ENCODE results near the gene GUSB.
"Not testable (repeated sequence)": the region's sequence is repeated elsewhere in the genome, so short reads cannot be mapped to it uniquely, and the experiment has no call there.

Gene GUSB

DNA sequence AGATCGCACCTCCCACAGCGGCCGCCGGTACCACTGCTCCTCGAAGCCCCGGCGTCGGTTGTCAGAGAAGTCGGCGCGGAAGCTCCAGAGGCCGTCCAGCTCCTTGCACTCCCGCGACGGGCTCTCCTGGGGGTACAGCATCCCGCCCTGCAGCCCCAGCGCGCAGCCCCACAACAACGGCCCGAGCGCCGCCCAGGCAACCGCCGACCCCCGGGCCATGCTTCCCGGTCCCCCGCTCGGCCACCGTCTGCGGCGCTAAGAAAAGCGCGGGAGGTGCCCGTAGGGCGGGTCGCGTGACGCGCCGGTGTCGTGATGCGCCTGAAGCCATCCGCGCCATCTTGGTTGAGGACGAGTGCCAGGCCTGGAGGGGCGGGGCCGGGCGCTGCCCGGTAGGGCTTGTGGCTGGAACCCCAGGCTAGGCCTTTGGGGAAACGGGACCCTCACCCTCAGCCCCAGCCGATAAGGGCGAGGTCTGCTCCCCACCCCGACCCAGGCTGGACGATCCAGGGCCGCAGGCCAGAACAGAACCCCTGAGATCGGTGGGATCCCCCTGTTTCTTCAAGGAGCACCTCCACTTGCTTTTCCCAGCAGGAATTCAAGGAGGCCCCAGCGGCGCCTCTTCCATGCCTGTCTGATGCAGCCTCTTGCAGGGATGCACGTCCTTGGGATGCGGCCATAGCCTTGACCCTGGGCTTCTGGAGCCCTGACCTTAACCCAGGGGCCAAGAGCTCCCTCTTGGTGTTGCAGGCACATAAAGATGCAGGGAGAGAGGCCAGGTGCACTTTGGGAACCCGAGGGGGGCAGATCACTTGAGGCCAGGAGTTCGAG is at the start of gene GUSB:
Gene GUSB, minus strand, starts transcription at position 249 of the 828 bp plus-strand sequence. Its CDS starts 30 bp downstream, at position 219.
- Histone ChIP-seq H3K4me1 (ENCODE audit: control insufficient read depth in 1 of 2, insufficient read depth in 2 of 2, low read length in 2 of 2) (peaks cover 0 to 19% of the 10 kb centered on the region in 2 donors), H3K27me3 (ENCODE audit: low read depth, low read length) (no peaks in the 10 kb centered on the region), H3K27ac (ENCODE audit: low read length) (peak within 1 kb of the TSS; percentile 80), H3K36me3 (ENCODE audit: control insufficient read depth in 1 of 2, insufficient read depth in 2 of 2, low read length in 2 of 2) (peaks cover 9 to 11% of the 10 kb centered on the region in 2 donors), H3K4me3 (ENCODE audit: low read depth in 1 of 2, low read length in 2 of 2) (peak within 1 kb of the TSS; percentile 57 to 92), H3K9me3 (ENCODE audit: control insufficient read depth in 1 of 2, low read length in 2 of 2) (no peaks in the 10 kb centered on the region)

DNA sequence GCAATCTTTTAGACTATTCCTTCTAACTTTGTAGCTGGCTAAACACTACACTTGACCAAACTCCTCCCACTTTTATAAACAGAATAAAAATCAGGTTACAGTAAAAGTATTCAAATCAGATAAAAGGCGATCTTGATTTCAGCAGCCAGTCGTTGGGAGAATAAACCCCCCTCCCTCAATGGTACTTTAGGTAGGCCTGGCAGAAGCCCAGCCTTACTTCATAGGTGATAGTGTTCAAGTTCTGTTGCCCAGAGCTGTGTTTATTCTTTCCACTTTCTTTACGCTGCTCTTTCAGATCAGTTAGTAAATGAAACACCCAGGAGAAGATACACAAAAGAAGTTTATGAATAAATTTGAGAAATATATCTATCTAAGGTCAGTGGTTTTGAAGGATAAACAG is 46.3 kb upstream of the GUSB start:
- H3K4me3 ChIP-seq (ENCODE audit: low read depth in 1 of 2, low read length in 2 of 2); H3K27ac ChIP-seq (ENCODE audit: low read length); H3K9me3 ChIP-seq (ENCODE audit: control insufficient read depth in 1 of 2, low read length in 2 of 2); H3K4me1 ChIP-seq (ENCODE audit: control insufficient read depth in 1 of 2, insufficient read depth in 2 of 2, low read length in 2 of 2); H3K36me3 ChIP-seq (ENCODE audit: control insufficient read depth in 1 of 2, insufficient read depth in 2 of 2, low read length in 2 of 2); H3K27me3 ChIP-seq (ENCODE audit: low read depth, low read length): not testable (repeated sequence)

DNA sequence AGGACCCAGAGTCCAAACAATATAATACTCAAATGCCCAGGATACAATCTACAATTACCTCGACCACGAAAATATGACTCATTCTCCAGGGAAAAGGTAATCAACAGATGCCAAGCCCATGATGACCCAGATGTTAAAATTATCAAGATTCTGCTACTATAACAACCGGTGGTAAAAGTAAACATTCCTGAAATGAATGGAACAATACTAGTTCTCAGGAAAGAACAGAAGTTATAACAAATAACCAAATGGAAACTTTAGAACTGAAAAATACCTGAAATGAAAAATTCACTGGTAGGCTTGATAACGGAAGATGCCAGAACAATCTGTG is 34.1 kb upstream of the GUSB start:
- Histone ChIP-seq H3K9me3 (ENCODE audit: control insufficient read depth in 1 of 2, low read length in 2 of 2) (no peaks in the 10 kb centered on the region), H3K27me3 (ENCODE audit: low read depth, low read length) (no peaks in the 10 kb centered on the region), H3K4me1 (ENCODE audit: control insufficient read depth in 1 of 2, insufficient read depth in 2 of 2, low read length in 2 of 2) (no peaks in the 10 kb centered on the region)

DNA sequence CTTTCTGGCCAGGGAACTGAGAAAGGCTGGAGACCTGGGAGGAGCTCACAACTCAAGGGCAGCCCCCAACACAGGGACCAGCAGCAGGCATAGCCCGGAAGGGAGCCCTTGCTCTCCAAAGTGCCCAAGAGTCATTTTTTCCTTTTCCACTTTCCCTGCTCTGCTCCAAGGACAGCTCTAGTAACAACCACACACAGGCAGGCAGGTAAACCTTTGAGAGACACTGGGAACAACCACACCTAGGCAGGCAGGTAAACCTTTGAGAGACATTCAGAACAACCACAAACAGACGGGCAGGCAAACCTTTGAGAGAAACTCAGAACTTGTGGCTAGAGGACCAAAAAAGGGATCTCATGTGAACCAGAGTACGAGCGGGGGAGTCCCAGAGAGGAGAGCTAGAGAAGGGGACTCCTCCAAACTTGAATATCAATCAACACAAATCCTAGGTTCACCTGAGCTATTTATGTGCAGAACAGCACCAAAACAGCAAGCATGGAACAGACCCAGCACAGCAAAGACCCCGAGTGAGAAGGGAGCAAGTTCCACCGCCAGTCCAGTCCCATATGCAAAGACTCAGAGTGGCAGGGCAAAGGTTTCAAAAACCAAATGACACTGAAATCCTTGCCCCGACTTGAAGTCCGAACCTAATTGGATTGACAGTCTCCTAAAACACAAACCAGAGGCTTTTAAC is 33.6 kb upstream of the GUSB start:
- H3K27me3 ChIP-seq (ENCODE audit: low read depth, low read length): no peaks in the 10 kb centered on the region
- H3K9me3 ChIP-seq (ENCODE audit: control insufficient read depth in 1 of 2, low read length in 2 of 2): no peaks in the 10 kb centered on the region
- no peak overlapping the region for H3K27ac ChIP-seq (ENCODE audit: low read length)
- no peaks in the 10 kb centered on the region for H3K4me1 ChIP-seq (ENCODE audit: control insufficient read depth in 1 of 2, insufficient read depth in 2 of 2, low read length in 2 of 2)
- H3K36me3 ChIP-seq (ENCODE audit: control insufficient read depth in 1 of 2, insufficient read depth in 2 of 2, low read length in 2 of 2): no peaks in the 10 kb centered on the region
- no peak overlapping the region for H3K4me3 ChIP-seq (ENCODE audit: low read depth in 1 of 2, low read length in 2 of 2)

More for the DNA sequence above, 34.1 kb upstream of the GUSB start:
- Histone ChIP-seq H3K36me3 (ENCODE audit: control insufficient read depth in 1 of 2, insufficient read depth in 2 of 2, low read length in 2 of 2) (no peaks in the 10 kb centered on the region), H3K4me3 (ENCODE audit: low read depth in 1 of 2, low read length in 2 of 2) (no peak overlapping the region), H3K27ac (ENCODE audit: low read length) (no peak overlapping the region)

DNA sequence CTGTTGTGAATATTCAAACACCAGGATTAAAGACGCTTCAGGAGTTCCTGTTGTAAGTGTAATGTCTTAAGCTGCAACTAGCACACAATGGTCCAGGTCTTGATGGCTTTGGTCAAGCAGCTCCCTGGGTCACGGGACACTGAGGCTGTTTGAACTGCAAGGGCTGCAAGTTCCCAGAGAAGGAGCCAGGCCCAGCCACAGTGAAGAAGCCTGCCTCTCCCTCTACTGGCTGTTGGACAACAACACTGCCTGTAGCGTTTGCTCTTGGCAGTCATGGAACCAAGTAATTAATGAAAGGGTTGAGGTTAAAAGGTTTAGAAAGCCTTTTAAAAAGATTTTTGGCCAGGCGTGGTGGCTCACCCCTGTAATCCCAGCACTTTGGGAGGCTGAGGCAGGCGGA is 31.9 kb upstream of the GUSB start:
- Histone ChIP-seq H3K27me3 (ENCODE audit: low read depth, low read length) (no peaks in the 10 kb centered on the region), H3K27ac (ENCODE audit: low read length) (no peak overlapping the region), H3K36me3 (ENCODE audit: control insufficient read depth in 1 of 2, insufficient read depth in 2 of 2, low read length in 2 of 2) (no peaks in the 10 kb centered on the region), H3K9me3 (ENCODE audit: control insufficient read depth in 1 of 2, low read length in 2 of 2) (no peaks in the 10 kb centered on the region), H3K4me3 (ENCODE audit: low read depth in 1 of 2, low read length in 2 of 2) (no peak overlapping the region), H3K4me1 (ENCODE audit: control insufficient read depth in 1 of 2, insufficient read depth in 2 of 2, low read length in 2 of 2) (no peaks in the 10 kb centered on the region)

DNA sequence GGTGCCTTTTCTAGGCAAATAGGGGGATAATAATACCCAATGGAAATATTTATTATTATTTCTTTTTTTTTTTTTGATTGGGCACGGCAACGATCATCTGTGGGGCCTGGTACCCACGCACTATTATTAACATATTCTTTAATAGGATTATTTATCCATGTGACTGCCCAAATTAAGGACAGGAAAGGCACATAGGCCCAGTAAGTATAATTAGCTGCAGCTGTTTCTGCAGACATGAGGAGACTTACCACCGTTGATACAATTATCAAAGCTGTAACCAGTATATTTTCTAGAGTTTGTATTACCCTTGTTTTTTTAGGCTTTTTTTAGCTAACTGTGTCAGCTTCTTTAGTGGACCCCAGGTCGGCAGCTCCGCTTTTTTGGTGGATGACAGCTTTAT is 25.2 kb upstream of the GUSB start:
- Histone ChIP-seq H3K36me3 (ENCODE audit: control insufficient read depth in 1 of 2, insufficient read depth in 2 of 2, low read length in 2 of 2) (no peaks in the 10 kb centered on the region), H3K27me3 (ENCODE audit: low read depth, low read length) (no peaks in the 10 kb centered on the region), H3K9me3 (ENCODE audit: control insufficient read depth in 1 of 2, low read length in 2 of 2) (no peaks in the 10 kb centered on the region), H3K4me3 (ENCODE audit: low read depth in 1 of 2, low read length in 2 of 2) (no peak overlapping the region), H3K27ac (ENCODE audit: low read length) (no peak overlapping the region), H3K4me1 (ENCODE audit: control insufficient read depth in 1 of 2, insufficient read depth in 2 of 2, low read length in 2 of 2) (no peaks in the 10 kb centered on the region)

DNA sequence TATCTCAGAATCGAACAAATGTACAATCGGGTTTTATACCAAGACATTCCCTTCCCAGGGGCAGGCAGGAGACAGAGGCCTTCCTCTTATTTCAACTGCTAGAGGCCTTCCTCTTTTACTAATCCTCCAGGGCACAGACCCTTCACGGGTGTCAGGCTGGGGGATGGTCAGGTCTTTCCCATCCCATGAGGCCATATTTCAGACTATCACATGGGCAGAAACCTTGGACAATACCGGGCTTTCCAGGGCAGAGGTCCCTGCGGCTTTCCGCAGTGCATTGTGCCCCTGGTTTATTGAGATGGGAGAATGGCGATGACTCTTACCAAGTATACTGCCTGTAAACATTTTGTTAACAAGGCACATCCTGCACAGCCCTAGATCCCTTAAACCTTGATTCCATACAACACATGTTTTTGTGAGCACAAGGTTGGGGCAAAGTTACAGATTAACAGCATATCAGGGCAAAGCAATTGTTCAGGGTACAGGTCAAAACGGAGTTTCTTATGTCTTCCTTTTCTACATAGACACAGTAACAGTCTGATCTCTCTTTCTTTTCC is 23.2 kb upstream of the GUSB start:
- not testable (repeated sequence) for H3K4me3 ChIP-seq (ENCODE audit: low read depth in 1 of 2, low read length in 2 of 2); H3K9me3 ChIP-seq (ENCODE audit: control insufficient read depth in 1 of 2, low read length in 2 of 2); H3K27ac ChIP-seq (ENCODE audit: low read length); H3K27me3 ChIP-seq (ENCODE audit: low read depth, low read length); H3K4me1 ChIP-seq (ENCODE audit: control insufficient read depth in 1 of 2, insufficient read depth in 2 of 2, low read length in 2 of 2); H3K36me3 ChIP-seq (ENCODE audit: control insufficient read depth in 1 of 2, insufficient read depth in 2 of 2, low read length in 2 of 2)

DNA sequence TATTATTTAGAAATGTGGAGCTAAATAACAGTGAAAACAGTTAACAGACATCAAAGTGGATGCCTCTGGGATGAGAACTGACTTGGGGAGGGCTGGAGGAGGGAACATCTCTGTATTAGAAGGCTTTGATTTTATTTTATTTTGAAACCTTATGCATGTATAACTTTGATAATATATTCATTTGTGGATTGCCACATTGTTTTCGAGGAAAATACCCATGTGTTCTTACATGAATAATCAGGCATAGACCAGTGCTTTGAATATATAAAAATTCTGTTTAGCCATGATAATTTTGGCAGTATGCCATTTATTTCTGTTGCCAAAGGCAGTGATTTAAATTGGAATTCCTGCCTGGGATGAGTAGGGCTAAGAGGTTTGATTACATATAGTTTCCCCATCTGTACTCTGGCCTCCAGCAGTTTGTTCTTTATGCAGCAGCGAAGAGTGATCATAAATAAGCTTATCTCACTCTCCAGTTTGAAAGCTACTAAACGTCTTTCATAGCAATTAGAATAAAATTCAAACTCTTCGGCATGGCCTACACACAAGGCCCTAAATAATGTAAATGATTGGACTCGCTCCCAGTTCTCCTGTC is 18.9 kb upstream of the GUSB start:
- not testable (repeated sequence) for H3K9me3 ChIP-seq (ENCODE audit: control insufficient read depth in 1 of 2, low read length in 2 of 2); H3K27me3 ChIP-seq (ENCODE audit: low read depth, low read length); H3K4me3 ChIP-seq (ENCODE audit: low read depth in 1 of 2, low read length in 2 of 2); H3K4me1 ChIP-seq (ENCODE audit: control insufficient read depth in 1 of 2, insufficient read depth in 2 of 2, low read length in 2 of 2); H3K27ac ChIP-seq (ENCODE audit: low read length); H3K36me3 ChIP-seq (ENCODE audit: control insufficient read depth in 1 of 2, insufficient read depth in 2 of 2, low read length in 2 of 2)

DNA sequence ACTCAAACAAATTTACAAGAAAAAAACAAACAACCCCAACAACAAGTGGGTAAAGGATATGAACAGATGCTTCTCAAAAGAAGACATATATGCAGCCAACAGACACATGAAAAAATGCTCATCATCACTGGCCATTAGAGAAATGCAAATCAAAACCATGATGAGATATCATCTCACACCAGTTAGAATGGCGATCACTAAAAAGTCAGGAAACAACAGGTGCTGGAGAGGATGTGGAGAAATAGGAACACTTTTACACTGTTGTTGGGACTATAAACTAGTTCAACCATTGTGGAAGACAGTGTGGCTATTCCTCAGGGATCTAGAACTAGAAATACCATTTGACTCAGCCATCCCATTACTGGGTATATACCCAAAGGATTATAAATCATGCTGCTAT is 13.0 kb upstream of the GUSB start:
- H3K27ac ChIP-seq (ENCODE audit: low read length); H3K27me3 ChIP-seq (ENCODE audit: low read depth, low read length); H3K4me1 ChIP-seq (ENCODE audit: control insufficient read depth in 1 of 2, insufficient read depth in 2 of 2, low read length in 2 of 2); H3K36me3 ChIP-seq (ENCODE audit: control insufficient read depth in 1 of 2, insufficient read depth in 2 of 2, low read length in 2 of 2); H3K9me3 ChIP-seq (ENCODE audit: control insufficient read depth in 1 of 2, low read length in 2 of 2); H3K4me3 ChIP-seq (ENCODE audit: low read depth in 1 of 2, low read length in 2 of 2): not testable (repeated sequence)

DNA sequence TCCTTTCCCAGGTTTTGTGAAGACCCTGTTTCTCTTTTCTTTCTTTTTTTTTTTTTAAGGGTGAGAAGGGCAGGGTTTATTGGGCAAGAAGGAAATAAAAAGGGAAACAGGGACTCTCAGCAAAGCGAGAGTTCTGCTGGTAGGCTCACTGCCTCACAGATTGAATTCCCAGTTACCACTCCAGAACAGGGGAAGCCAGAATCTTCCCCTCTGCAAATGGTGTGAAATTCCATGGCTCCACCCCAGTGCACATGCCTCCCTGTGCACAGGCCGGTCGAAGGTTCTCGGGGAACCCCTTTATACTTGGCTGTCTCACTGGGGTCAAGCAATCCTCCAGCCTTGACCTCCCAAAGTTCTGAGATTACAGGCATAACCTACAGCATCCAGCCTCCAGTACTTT is 10.5 kb upstream of the GUSB start:
- Histone ChIP-seq H3K9me3 (ENCODE audit: control insufficient read depth in 1 of 2, low read length in 2 of 2) (no peaks in the 10 kb centered on the region), H3K27ac (ENCODE audit: low read length) (no peak overlapping the region), H3K4me1 (ENCODE audit: control insufficient read depth in 1 of 2, insufficient read depth in 2 of 2, low read length in 2 of 2) (no peaks in the 10 kb centered on the region), H3K36me3 (ENCODE audit: control insufficient read depth in 1 of 2, insufficient read depth in 2 of 2, low read length in 2 of 2) (no peaks in the 10 kb centered on the region), H3K27me3 (ENCODE audit: low read depth, low read length) (no peaks in the 10 kb centered on the region), H3K4me3 (ENCODE audit: low read depth in 1 of 2, low read length in 2 of 2) (no peak overlapping the region)

DNA sequence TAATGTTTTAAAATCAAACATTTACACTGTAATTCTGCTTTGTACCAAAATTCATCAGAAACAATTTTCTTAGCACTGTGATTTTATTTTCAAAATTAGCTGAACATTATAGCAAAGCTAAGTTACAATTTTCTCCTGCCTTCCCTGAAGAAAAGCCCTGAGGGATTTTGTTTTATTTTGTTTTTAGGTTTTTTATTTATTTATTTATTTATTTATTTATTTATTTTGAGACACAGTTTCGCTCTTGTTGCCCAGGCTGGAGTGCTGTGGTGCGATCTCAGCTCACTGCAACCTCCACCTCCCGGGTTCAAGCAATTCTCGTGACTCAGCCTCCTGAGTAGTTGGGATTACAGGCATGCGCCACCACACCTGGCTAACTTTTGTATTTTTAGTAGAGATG is 9.8 kb upstream of the GUSB start:
- H3K9me3 ChIP-seq (ENCODE audit: control insufficient read depth in 1 of 2, low read length in 2 of 2); H3K27ac ChIP-seq (ENCODE audit: low read length); H3K27me3 ChIP-seq (ENCODE audit: low read depth, low read length); H3K4me1 ChIP-seq (ENCODE audit: control insufficient read depth in 1 of 2, insufficient read depth in 2 of 2, low read length in 2 of 2); H3K36me3 ChIP-seq (ENCODE audit: control insufficient read depth in 1 of 2, insufficient read depth in 2 of 2, low read length in 2 of 2); H3K4me3 ChIP-seq (ENCODE audit: low read depth in 1 of 2, low read length in 2 of 2): not testable (repeated sequence)

Data from muscle layer of duodenum (tissue), 2 donors.